GM18499 (cell line): ENCODE measurements around the gene FANCG.
A peak's percentile ranks its signal among the peaks of the same experiment; 100 is the strongest.

Experiments used
- ATAC-seq: cut with Tn5 transposase; IDR thresholded peaks from one replicate; pipeline ENCODE4 v1.9.1; 2021; ENCODE audit warnings: moderate number of reproducible peaks; ENCODE audit not compliant: insufficient read depth, unreplicated experiment

FANCG gene

GRCh38 chr9:35079426-35080341 lies at the start of gene FANCG:
Gene FANCG (minus strand): TSS chr9:35079942. CDS start chr9:35079524, 418 bp downstream.
- peak; percentile 75 for ATAC-seq

DNA sequence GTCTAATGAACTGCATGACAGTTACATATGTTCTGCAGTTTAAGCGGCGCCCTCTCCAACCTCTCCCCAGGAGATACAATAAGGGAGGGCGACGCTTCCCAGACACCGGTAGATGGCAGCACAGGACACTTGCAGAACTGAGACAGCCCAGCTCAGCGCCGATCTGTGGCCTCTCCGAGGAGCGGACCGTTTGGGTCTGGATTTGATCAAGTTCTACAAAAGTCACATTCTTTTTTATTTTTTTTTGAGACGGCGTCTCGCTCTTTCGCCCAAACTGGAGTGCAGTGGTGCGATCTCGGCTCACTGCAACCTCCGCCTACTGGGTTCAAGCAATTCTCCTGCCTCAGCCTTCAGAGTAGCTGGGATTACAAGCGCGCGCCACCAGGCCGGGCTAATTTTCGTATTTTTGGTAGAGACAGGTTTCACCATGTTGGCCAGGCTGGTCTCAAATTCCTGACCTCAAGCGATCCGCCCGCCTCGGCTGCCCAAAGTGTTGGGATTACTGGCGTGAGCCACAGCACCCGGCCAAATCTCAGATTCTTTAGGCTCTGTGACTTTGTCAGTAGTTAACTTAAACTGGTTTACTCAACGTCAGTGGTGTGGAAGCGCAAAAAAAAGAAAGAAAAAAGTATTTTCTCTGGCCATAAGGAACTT lies 37.3 kb upstream of the FANCG start:
- ATAC-seq: peak; percentile 48

GRCh38 chr9:35116539-35116897 lies 36.8 kb upstream of the FANCG start:
- ATAC-seq: no peak

GRCh38 chr9:35115680-35116538 lies 36.2 kb upstream of the FANCG start, which contains the start of gene ATOSB:
Gene ATOSB (minus strand): TSS chr9:35115862. CDS start chr9:35108274, 7,588 bp downstream.
- ATAC-seq: peak; percentile 33

DNA sequence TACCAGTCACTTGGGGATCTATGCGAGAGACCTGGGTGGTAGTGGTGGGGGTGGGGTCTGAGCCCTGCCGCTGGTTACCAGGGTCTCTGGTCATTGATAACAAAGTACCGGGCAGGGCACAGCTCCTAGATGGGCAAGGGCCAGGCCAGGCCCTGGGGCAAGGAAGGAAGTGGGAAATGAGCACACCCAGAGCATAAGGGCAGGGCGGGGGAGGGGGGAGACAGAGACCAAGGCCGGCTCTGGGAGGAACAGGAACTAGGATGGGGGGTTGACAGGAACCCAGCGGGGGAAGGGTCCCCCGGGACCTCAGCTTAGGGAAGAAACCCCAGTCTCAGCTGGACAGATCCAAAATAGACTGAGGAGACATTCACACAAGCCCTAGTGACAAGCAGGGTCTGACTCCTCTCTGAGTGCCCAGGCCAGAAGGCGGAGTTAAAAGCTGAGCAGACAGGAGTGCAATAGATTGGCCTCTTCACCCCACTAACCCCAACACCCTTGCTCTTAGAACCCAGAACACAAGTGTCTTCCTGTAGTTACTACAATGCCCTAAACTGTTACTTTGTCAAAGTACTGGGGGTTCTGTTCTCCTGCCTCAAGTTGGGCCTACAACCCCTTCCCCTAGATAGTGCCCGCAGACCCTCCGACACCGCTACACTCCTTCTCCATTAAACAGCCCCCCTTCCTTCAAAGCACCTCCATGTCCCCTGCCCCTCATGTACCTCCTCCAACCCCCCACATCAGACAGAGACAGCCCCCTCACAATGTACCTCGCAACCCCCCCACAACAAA lies 35.3 kb upstream of the FANCG start:
- ATAC-seq: no peak

DNA sequence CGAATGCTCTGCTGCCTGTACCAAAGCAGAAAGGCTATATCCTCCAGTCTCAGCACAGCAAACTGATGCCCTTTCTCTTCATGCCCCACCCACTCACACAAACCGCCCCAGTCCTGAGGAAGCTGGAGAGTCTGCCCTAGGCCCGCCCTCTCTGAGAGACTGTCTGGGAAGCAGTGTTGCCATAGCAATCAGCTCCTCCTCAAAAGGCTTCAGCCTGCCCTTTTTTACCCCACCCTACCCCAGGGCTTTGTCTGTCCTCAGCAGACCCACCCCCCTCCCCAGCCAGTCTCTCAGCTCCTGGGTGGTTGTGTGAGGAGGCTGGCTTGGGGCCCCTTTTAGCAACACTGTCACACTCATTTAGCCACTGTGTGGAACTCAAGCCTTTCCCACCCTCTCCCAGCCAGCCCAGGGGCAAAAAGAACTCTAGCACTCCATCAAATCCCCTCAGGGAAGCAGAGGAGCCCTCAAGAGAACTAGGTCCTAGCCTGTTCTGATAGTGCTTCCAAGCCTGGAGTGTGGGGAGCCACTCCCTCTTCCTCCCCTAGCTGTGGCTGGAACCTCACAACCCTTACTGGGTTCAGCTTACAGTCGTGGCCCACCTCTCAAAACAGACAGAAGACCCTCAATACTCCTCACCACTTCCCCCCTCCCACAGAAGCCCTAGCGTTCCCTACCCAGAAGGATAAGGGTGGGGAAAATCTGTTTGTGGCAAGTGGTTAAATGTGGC lies 34.5 kb upstream of the FANCG start:
- ATAC-seq: no peak

- ATAC-seq: no peak
Observed at GRCh38 chr9:35112257-35113020, 32.7 kb upstream of the FANCG start.

- ATAC-seq: peak; percentile 58
Observed at GRCh38 chr9:35111001-35111933, 31.5 kb upstream of the FANCG start.

GRCh38 chr9:35110327-35110761 lies 30.6 kb upstream of the FANCG start:
- ATAC-seq: no peak

- ATAC-seq: no peak
Observed at GRCh38 chr9:35108946-35109575, 29.3 kb upstream of the FANCG start.

DNA sequence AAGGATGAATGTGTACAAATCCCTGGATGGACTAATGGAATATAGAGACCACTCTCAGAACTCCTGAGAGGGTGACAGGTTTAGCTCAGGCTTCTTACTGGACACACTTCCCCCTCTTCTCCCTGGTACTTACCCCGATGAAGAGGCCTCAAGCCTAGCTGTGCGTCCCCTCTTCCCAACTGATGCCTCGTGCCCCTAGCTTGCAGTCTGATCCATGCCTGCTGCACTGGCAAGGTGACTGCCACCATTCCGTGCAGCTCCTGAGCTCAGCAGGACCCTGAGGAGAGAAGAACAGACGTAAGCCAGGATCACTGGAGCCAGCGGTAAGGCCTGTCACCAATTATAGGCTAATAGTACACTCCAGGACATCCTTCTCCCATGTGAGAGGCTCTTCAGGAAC lies 28.7 kb upstream of the FANCG start:
- no peak for ATAC-seq

DNA sequence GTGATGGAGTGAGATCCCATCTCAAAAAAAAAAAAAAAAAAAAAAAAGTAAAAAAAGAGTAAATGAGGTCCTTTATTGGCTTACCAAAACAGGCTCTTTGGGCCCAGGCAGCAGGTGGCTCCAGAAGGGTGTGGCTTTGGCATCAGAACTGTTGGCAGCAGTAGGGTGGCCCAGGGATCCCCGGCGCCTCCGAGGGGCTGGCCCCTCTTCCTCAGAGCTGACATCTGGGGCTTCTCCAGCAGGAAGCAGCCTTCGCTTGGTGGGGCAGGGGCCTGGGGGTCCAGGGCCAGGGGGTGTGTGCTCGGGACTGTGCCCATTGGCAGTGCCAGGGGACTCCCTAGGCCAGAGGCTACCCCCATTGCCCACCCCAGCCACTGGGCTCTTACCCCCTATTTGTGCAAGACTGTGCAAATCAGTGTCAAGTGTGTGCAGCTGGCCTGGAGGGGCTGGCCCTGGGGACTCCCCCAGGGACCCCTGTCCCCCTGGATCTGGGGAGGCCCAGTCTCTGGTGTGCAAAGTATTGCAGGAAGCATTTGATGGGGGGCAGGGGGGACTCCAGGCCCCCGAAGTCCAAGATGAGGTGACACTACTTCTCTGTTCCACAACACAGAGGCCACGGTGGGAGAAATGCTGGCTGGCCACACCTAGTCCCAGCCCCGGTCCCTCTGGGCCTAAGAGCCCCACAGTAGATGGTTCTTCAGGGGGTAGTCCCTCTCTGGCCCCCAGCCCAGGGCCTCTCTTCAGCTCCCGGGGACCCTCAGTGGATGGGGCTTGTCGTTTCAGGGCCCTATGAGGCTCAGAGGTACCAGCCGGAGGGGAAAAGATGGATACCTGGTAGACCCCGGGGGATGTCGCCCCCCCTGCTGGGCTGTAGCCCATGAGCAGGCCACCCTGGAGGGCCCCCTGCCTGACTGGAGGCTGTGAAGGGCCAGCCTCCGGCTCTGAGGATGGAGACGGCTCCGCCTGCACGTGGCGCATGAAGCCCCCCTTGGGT lies 27.9 kb upstream of the FANCG start:
- ATAC-seq: no peak

GRCh38 chr9:35106343-35106730 lies 26.6 kb upstream of the FANCG start:
- no peak for ATAC-seq

DNA sequence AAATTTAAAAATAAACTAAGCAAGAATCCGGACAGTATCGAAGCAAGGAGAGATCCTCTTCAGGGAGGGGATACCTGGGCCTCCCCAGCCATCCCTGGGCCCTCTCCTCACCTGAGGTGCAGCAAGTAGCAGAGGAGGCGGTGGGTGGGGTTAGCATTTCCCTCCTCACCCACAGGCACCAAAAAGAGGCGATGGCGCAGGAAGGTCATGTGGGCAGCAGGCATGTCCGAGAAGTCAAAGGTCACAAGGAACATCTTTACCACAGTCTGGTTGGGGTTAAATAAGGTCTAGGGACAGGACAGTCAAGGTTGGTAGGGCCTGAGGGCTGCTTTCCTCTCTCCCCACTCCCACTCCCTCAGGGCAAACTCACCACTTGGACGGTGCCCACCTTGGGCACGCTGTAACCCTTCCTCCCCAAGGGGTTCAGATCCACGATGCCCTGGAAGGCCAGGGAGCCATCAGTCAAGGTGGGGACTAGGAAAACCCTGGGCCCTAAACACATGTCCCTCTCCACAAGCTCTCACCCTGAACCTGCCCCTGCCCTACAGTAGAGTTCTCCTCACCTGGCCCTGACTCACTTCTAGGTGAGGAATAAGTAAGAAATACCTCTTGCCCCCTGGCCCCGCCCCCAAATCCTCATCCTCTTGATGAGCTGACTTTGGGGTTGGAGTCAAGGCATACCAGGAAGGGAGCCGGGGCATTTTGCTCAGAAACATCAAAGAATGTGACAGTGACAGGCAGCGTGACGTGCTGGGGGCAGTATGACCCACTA lies 26.0 kb upstream of the FANCG start:
- no peak for ATAC-seq

DNA sequence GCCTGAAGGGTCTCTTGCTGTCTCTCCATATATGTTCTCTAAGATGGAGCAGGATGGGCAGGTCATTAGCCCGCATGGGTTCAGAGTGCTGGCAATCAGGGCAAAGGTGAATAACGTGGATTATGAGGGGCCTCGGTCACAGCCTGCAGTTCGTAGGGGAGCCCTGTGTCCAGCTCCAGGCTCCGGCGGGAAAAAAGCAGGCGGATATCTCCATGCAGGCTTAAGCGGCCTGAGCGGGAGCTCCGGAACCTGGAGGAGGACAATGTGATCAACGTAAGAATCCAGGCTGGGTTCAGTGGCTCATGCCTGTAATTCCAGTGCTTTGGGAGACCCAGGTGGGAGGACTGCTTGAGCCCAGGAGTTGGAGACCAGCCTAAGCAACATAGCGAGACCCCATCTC lies 25.4 kb upstream of the FANCG start:
- ATAC-seq: no peak
